HG02943 (cell line): ENCODE results near the gene HMG20B.
"Not testable (repeated sequence)": the region's sequence is repeated elsewhere in the genome, so short reads cannot be mapped to it uniquely, and the experiment has no call there.

Experiments
- ATAC-seq: cut with Tn5 transposase; IDR thresholded peaks from one replicate; pipeline ENCODE4 v1.9.1; 2021; ENCODE audit warnings: mild to moderate bottlenecking, low read depth, moderate library complexity; ENCODE audit not compliant: unreplicated experiment

HMG20B gene

GRCh38 chr19:3578390-3578789, 5.6 kb downstream of the HMG20B start:
- no peak for ATAC-seq

GRCh38 chr19:3580156-3580934, 7.6 kb downstream of the HMG20B start:
- ATAC-seq, result no peak

- not testable (repeated sequence) for ATAC-seq
Observed at GRCh38 chr19:3581792-3582191, 9.0 kb downstream of the HMG20B start.

- ATAC-seq, result not testable (repeated sequence)
Observed at GRCh38 chr19:3584036-3584802, 11.5 kb downstream of the HMG20B start.

GRCh38 chr19:3585301-3586126, 12.8 kb downstream of the HMG20B start, which contains the start of gene GIPC3:
Gene GIPC3, plus strand, starts transcription at chr19:3585478. Its CDS starts 120 bp downstream, at chr19:3585598.
- no peak for ATAC-seq

- no peak for ATAC-seq
Observed at GRCh38 chr19:3586127-3586626, 13.4 kb downstream of the HMG20B start.

GRCh38 chr19:3586707-3587346, 14.1 kb downstream of the HMG20B start:
- no peak for ATAC-seq

GRCh38 chr19:3589439-3589838, 16.7 kb downstream of the HMG20B start:
- ATAC-seq, result no peak

- no peak for ATAC-seq
Observed at GRCh38 chr19:3589949-3590348, 17.2 kb downstream of the HMG20B start.

GRCh38 chr19:3590991-3591659, 18.4 kb downstream of the HMG20B start:
- no peak for ATAC-seq

GRCh38 chr19:3591876-3592613, 19.3 kb downstream of the HMG20B start:
- ATAC-seq, result no peak

GRCh38 chr19:3593156-3593555, 20.4 kb downstream of the HMG20B start:
- ATAC-seq, result no peak

- no peak for ATAC-seq
Observed at GRCh38 chr19:3595521-3596061, 22.8 kb downstream of the HMG20B start.

GRCh38 chr19:3599776-3600187, 27.0 kb downstream of the HMG20B start:
- ATAC-seq, result no peak

- ATAC-seq, result no peak
Observed at GRCh38 chr19:3601021-3601420, 28.3 kb downstream of the HMG20B start.

GRCh38 chr19:3603121-3603811, 30.5 kb downstream of the HMG20B start:
- no peak for ATAC-seq

GRCh38 chr19:3604227-3604986, 31.7 kb downstream of the HMG20B start:
- ATAC-seq, result no peak
